Astrocyte (in vitro differentiated cells and primary cell): Measurements from ENCODE around the gene USP17L25. TPM values are rescaled to one million over a fixed set of nuclear protein-coding genes. Genes with fewer than 3 reads are reported as not detected.

Experiments
- total RNA-seq: library from RNA; stranded (reverse); gene quantifications from 2 replicates; pipeline ENCODE4 v1.2.1, GENCODE V29; 2021

USP17L25 gene
- total RNA-seq, 1 donor from 2014 or later, result not detected

Other genes starting within 250 kb of the USP17L25 start
- gene FAM90A26, start 159.5 kb upstream of the USP17L25 start, total RNA-seq, result not detected in 2 replicates
- not detected in 2 replicates for gene USP17L10, start 119.3 kb upstream of the USP17L25 start, total RNA-seq
- not detected in 2 replicates for gene USP17L11, start 114.5 kb upstream of the USP17L25 start, total RNA-seq
- not detected in 2 replicates for gene USP17L12, start 109.8 kb upstream of the USP17L25 start, total RNA-seq
- not detected in 2 replicates for gene USP17L13, start 105.0 kb upstream of the USP17L25 start, total RNA-seq
- gene USP17L15, start 95.5 kb upstream of the USP17L25 start, total RNA-seq, result not detected in 2 replicates
- not detected in 2 replicates for gene USP17L17, start 86.0 kb upstream of the USP17L25 start, total RNA-seq
- gene USP17L18, start 81.3 kb upstream of the USP17L25 start, total RNA-seq, result not detected in 2 replicates
- gene USP17L19, start 76.5 kb upstream of the USP17L25 start, total RNA-seq, result not detected in 2 replicates
- gene USP17L20, start 71.8 kb upstream of the USP17L25 start, total RNA-seq, result not detected in 2 replicates
- gene USP17L21, start 67.0 kb upstream of the USP17L25 start, total RNA-seq, result not detected in 2 replicates
- not detected in 2 replicates for gene USP17L22, start 62.3 kb upstream of the USP17L25 start, total RNA-seq
- not detected in 2 replicates for gene USP17L24, start 4.7 kb upstream of the USP17L25 start, total RNA-seq
- not detected in 2 replicates for gene USP17L26, start 4.7 kb downstream of the USP17L25 start, total RNA-seq
- not detected in 2 replicates for gene USP17L5, start 9.5 kb downstream of the USP17L25 start, total RNA-seq
- not detected in 2 replicates for gene USP17L27, start 14.2 kb downstream of the USP17L25 start, total RNA-seq
- gene USP17L28, start 19.0 kb downstream of the USP17L25 start, total RNA-seq, result not detected in 2 replicates
- gene USP17L29, start 23.7 kb downstream of the USP17L25 start, total RNA-seq, result not detected in 2 replicates
- not detected in 2 replicates for gene USP17L30, start 33.2 kb downstream of the USP17L25 start, total RNA-seq
- gene DEFB131A, start 114.5 kb downstream of the USP17L25 start, total RNA-seq, result not detected in 2 replicates